Rectal smooth muscle tissue (tissue), 1 donor: ENCODE results near the gene SP140L.
"Not testable (repeated sequence)": the region's sequence is repeated elsewhere in the genome, so short reads cannot be mapped to it uniquely, and the experiment has no call there.

Experiments used
- H3K27ac ChIP-seq: one replicate; pipeline ENCODE4 v1.7.0; 2013; ENCODE audit warnings: low read depth, low read length, inconsistent platforms
- H3K27me3 ChIP-seq: one replicate; pipeline ENCODE4 v1.7.0; 2013; ENCODE audit warnings: low read length; ENCODE audit not compliant: control insufficient read depth, insufficient read depth
- H3K36me3 ChIP-seq: one replicate; pipeline ENCODE4 v1.7.0; 2013; ENCODE audit warnings: low read length; ENCODE audit not compliant: control insufficient read depth, insufficient read depth
- H3K4me1 ChIP-seq: one replicate; pipeline ENCODE4 v1.7.0; 2013; ENCODE audit warnings: low read length; ENCODE audit not compliant: control insufficient read depth, insufficient read depth
- H3K4me3 ChIP-seq: one replicate; pipeline ENCODE4 v1.7.0; 2013; ENCODE audit warnings: low read length
- H3K9ac ChIP-seq: one replicate; pipeline ENCODE4 v1.7.0; 2013; ENCODE audit warnings: low read length

Gene SP140L

DNA sequence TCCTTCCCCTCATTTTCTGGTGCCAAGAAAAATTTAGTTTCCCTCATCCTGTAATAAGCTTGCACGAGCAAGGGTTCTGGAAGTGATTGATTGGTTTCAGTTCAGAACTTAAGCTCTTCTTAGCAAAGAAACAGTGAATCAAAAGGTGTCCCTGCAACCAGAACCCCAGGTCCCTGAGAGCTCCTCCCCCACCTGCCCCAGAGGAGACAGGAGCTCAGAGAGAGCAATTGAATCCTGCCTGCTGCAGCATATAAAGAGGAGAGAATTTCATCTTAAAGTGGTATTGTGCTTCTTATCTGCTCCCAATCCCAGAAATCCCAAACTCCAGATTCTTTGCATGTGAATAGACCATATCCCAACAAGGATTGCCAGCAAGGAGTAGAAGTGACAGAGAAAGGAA, 15.4 kb upstream of the SP140L start:
- not testable (repeated sequence) for H3K27me3 ChIP-seq, H3K36me3 ChIP-seq, H3K4me3 ChIP-seq, H3K27ac ChIP-seq, H3K4me1 ChIP-seq, H3K9ac ChIP-seq

- Histone ChIP-seq H3K27me3 (no peaks in the 10 kb centered on the region), H3K36me3 (no peaks in the 10 kb centered on the region), H3K9ac (no peak overlapping the region), H3K27ac (no peak overlapping the region), H3K4me3 (no peak overlapping the region), H3K4me1 (no peaks in the 10 kb centered on the region)
Measured at GRCh38 chr2:230312638-230313037, 14.4 kb upstream of the SP140L start.

- Histone ChIP-seq H3K4me1 (no peaks in the 10 kb centered on the region), H3K4me3 (no peak overlapping the region), H3K27ac (no peak overlapping the region), H3K27me3 (no peaks in the 10 kb centered on the region), H3K36me3 (no peaks in the 10 kb centered on the region), H3K9ac (no peak overlapping the region)
Measured at GRCh38 chr2:230317366-230317765, 9.6 kb upstream of the SP140L start.

DNA sequence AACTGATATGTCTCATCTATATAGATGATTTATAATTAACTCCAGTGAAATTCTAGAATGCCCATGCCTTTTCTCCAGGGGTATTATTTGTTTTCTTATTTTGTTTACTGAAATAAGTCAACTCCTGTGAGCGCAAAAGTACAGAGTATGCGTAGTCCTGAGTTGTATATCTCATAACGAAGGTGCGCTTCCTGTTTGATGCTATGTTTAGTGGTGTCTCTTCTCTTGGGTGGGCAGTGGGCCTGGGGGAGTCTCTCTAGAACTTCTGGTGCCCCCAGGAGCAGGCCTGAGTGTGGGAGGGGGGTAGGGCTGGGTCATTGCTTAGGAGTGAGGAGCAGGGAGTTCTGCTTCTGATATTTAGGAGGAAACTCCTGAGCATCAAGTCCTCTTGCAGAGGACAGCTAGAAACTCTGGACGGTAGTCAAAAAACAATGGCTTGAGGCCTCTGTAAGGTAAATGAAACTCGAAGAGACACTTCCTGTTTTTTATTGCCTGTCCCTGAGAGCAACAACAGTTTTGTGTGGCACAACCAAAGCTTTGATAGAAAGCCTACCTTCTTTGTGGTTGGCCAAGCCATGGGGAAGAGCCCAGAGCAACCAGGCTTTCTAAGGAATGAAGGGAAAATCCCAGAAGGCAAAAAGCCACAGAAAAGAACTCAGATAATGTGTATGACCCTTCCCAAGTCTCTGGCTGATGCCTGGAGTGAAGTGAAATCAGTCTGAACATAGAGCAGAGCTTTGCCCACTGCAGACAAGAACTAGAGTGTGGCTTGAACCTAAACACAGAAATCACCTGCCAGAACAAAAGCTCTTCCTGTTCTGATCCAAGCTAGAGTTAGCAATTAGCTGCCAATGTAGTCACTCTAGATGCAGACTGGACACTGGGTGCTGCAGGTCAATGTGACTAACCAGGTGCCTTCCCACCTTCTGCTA, 8.5 kb upstream of the SP140L start:
- no peak overlapping the region for H3K4me3 ChIP-seq
- no peak overlapping the region for H3K9ac ChIP-seq
- no peaks in the 10 kb centered on the region for H3K4me1 ChIP-seq
- no peak overlapping the region for H3K27ac ChIP-seq
- no peaks in the 10 kb centered on the region for H3K27me3 ChIP-seq
- H3K36me3 ChIP-seq, result no peaks in the 10 kb centered on the region

DNA sequence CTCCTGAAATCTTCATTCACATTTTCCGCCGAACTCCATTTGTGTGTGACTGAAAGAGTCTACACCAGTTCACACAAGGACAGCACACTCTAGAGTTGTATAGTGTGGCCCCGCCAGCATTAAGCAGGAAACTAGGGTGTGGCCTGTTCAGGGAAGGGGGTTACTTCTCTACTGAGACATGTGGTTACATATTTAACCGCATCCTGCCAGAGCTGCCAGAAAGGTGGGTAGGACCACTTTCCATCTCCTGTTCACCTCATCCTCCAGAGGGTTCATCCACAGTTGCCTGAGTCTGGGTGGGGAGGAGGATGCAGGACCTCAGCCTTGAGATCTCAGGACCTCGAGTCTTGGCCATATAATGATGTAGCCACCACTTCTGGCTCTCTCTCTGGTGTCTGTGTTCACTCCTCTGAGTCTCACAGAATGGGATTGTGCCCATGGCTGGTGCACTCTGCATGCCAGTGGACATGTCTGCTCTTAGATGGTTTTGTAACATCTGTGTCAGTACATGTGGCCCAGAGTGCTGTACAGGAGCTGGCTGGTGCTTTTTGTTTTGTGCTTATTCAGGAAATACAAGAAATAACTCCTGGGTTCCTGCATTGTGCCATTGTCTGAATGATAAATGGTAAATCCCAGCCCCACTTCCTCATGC, 7.7 kb upstream of the SP140L start:
- Histone ChIP-seq H3K27me3 (no peaks in the 10 kb centered on the region), H3K4me1 (no peaks in the 10 kb centered on the region), H3K4me3 (no peak overlapping the region), H3K27ac (no peak overlapping the region), H3K36me3 (no peaks in the 10 kb centered on the region), H3K9ac (no peak overlapping the region)

DNA sequence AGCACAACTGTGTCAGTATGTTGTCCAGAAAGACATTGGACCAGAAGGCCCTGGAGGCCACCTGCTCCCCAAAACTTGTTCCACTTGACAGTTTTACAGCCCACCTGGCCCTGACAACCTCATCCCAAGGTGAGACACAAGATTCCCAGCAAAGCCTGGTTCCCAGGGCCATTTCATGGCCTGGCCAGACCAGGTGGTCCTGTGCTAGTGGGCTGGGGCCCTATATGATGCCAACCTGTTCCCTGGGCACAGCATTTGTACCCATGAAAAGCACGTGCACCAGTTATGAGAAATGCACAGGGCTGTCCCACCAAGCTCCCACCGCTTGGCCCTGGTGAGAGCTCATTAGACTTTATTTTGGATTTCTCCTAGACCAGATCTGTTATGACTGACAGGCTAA, 6.0 kb upstream of the SP140L start:
- Histone ChIP-seq H3K27me3 (no peaks in the 10 kb centered on the region), H3K27ac (no peak overlapping the region), H3K4me3 (no peak overlapping the region), H3K9ac (no peak overlapping the region), H3K36me3 (no peaks in the 10 kb centered on the region), H3K4me1 (no peaks in the 10 kb centered on the region)

DNA sequence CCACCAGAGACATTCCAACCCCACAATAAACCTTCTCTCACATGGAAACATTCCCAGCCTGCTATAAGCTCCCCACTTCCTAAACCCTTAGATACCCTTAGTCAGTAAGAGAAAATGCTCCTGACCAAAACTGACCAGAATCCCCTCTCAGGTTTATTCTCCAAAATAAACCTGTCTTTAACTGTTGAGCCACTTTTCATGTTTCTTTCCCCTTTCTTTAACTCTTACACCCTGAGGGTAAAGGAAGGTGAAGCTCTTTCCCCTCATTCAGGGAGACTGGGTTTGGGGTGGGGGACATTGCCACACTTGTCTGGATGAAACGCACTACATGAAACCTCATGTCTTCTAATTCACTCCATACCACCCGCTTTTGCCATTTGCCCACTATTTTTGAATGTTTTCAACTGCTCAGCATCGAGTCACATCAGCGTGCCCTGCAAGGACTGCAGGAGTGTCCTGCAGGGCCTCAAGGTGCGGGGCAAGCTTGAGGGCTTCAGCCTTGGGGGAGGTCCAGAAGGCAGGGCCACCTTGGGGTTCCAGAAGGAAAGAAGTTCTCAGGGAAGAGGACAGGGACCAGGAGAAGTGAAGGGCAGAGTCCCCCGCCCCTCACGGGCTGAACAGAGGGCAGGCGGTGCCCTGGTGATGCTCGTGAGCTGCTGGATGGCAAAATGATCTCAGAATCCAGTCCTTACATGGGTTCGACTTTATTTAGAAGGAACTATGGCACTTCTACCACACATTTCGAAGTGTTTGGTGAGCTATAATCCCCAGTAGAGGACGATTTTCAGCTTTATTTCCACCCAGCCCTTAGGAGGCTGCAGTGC, 4.2 kb upstream of the SP140L start:
- H3K4me1 ChIP-seq, result no peaks in the 10 kb centered on the region
- no peaks in the 10 kb centered on the region for H3K27me3 ChIP-seq
- H3K9ac ChIP-seq, result no peak overlapping the region
- no peak overlapping the region for H3K27ac ChIP-seq
- H3K4me3 ChIP-seq, result no peak overlapping the region
- H3K36me3 ChIP-seq, result no peaks in the 10 kb centered on the region

DNA sequence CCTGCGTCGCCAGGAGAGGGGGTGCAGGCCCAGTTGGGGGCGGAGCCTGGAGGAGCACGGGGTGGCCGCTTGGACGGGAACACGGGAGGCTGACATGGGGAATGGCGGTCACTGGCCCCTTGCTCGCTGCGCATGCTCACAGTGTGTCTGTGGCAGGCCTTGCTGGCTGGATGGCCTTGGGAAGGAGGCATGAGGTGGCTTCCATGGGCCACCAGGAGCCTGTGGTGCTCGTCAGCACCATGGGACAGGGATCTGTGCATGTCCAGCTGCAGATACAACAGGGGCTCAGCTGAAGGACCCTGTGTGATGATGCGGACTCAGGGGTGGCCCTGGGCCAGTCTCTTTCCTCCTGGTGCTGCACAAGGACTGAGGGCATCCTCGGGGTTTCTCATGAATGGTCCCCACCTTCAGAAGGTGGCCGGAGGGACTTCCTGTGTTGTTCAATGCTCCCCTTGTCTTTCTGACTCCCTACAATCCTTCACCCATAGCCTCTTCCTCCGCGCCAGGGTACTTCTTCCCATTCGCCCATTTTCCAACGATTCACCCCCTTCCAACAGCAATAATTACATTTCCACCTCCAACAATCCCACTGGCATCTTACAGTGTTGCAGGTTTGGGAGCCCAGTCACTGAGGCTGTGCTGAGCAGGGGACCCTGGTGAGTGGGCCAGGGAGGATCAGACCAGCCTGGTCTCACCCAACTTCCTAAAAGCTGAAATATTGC, 3.4 kb upstream of the SP140L start:
- Histone ChIP-seq H3K27me3 (no peaks in the 10 kb centered on the region), H3K27ac (no peak overlapping the region), H3K36me3 (no peaks in the 10 kb centered on the region), H3K9ac (no peak overlapping the region), H3K4me3 (no peak overlapping the region), H3K4me1 (no peaks in the 10 kb centered on the region)

GRCh38 chr2:230324503-230324902, 2.5 kb upstream of the SP140L start:
- Histone ChIP-seq H3K36me3 (no peaks in the 10 kb centered on the region), H3K9ac (no peak overlapping the region), H3K27me3 (no peaks in the 10 kb centered on the region), H3K27ac (no peak overlapping the region), H3K4me1 (no peaks in the 10 kb centered on the region), H3K4me3 (no peak overlapping the region)

DNA sequence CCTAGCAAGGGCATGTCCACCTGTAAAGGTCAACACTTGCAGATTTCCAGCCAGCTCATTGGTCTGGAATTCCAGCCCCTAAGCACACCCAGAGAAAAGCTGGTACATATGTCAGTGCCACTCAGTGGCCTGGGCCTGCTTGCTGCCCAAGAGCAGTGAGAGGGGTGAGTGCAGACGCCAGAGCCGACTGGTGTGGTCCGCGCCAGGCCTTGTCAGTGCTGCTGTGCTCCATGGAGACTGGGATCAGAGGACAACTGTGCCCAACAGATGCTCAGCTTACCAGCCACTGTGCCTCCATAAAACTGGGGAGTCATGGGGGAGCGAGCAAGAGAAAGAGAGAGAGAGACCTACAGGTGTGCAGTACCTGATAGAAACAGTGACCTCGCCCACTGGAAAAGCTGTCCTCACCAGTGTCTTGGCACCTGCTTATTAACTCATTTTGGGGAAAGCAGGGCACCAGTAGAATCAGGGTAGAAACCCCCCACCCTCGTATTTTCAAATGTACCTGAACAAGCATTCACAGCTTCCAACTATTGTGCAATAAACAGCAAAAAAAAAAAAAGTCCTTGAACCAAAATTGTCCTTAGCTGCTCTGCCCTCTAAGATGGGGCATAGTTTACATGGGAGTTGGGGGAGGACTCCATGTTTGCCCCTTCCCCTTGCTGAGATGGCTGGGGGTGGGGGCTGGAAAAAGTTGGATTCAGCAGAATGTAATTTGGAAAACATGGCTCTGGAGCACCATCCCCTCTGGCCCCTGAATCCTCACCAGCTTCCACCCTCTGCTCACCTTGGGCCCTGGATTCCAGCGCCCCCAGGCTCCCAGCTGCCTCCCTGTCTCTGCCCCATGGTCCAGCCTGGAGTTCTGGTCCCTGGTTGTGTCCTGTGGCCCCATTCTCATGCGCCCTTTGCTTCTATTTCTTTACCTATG, 1.4 kb upstream of the SP140L start:
- Histone ChIP-seq H3K27ac (no peak overlapping the region), H3K36me3 (no peaks in the 10 kb centered on the region), H3K4me3 (no peak overlapping the region), H3K27me3 (no peaks in the 10 kb centered on the region), H3K4me1 (no peaks in the 10 kb centered on the region), H3K9ac (no peak overlapping the region)

- peak overlapping the region; percentile 73 for H3K4me3 ChIP-seq
- H3K27me3 ChIP-seq, result no peaks in the 10 kb centered on the region
- no peaks in the 10 kb centered on the region for H3K4me1 ChIP-seq
- H3K9ac ChIP-seq, result no peak overlapping the region
- H3K27ac ChIP-seq, result peak overlapping the region; percentile 2
- no peaks in the 10 kb centered on the region for H3K36me3 ChIP-seq
Measured at GRCh38 chr2:230327418-230328154, 593 bp downstream of the SP140L start.
